Gastrocnemius medialis (tissue), 4 donors: ENCODE data around the gene SLC6A6. TPM values are rescaled to one million over a fixed set of nuclear protein-coding genes. Genes with fewer than 3 reads are reported as not detected.
A peak's percentile ranks its signal among the peaks of the same experiment; 100 is the strongest.

Source experiments
- ATAC-seq, 2 donors: fragments of 150-250 bp; one replicate each; pipeline ENCODE4 v1.9.1; 2016
- DNase-seq, 2 donors: peaks; one replicate each; pipeline ENCODE4 v3.0.0-alpha.2; 2019
- H3K27ac ChIP-seq, 4 donors: fragments of 200-600 bp; sonication (generic); 1 replicate in 1 of 4; 2 replicates in 3 of 4; pipeline ENCODE4 v1.5.1; 2016 to 2018; ENCODE audit warnings: mild to moderate bottlenecking in 2 of 4, moderate library complexity in 1 of 4
- H3K27me3 ChIP-seq, 3 donors: fragments of 200-600 bp; sonication (generic) in 2 of 3; 1 replicate in 1 of 3; 2 replicates in 2 of 3; pipeline versions ENCODE4 v1.5.1 to v1.6.0; 2016 to 2019; ENCODE audit warnings: mild to moderate bottlenecking in 1 of 3, moderate library complexity in 1 of 3
- H3K36me3 ChIP-seq, 2 donors: fragments of 200-600 bp; sonication (generic) in 1 of 2; one replicate each; pipeline ENCODE4 v1.5.1; 2017 to 2018
- H3K4me1 ChIP-seq, 2 donors: fragments of 200-600 bp; sonication (generic) in 1 of 2; one replicate each; pipeline ENCODE4 v1.5.1; 2016 to 2017; ENCODE audit warnings: mild to moderate bottlenecking in 2 of 2
- H3K4me3 ChIP-seq, 4 donors: fragments of 200-600 bp; sonication (generic) in 3 of 4; 1 replicate in 1 of 4; 2 replicates in 3 of 4; pipeline ENCODE4 v1.5.1; 2016 to 2019; ENCODE audit warnings: mild to moderate bottlenecking in 2 of 4
- H3K9me3 ChIP-seq, 3 donors: fragments of 200-600 bp; sonication (generic) in 2 of 3; 1 replicate in 1 of 3; 2 replicates in 2 of 3; pipeline ENCODE4 v1.5.1; 2016 to 2019
- CTCF ChIP-seq, 5 experiments: fragments of 450-650 bp in 3 of 5; fragments of 200-600 bp in 2 of 5; sonication (generic) in 2 of 5; IDR thresholded peaks in 4 of 5; conservative IDR thresholded peaks in 1 of 5; 1 replicate in 4 of 5; 2 replicates in 1 of 5; pipeline ENCODE4 v1.5.1; 2016 to 2019; ENCODE audit warnings: antibody characterized with exemption in 5 of 5, mild to moderate bottlenecking in 3 of 5, moderate library complexity in 3 of 5
- POLR2A ChIP-seq, 2 donors: fragments of 450-650 bp; IDR thresholded peaks; one replicate each; pipeline ENCODE4 v1.6.1; 2017; ENCODE audit warnings: antibody characterized with exemption in 2 of 2, mild to moderate bottlenecking in 2 of 2, moderate library complexity in 2 of 2
- in situ Hi-C, 4 donors: fragments of 200-750 bp; cut with MboI; loops; one replicate each; pipeline versions ENCODE4 v1.15.0 to v1.8.0; 2017; ENCODE audit warnings: low sequenced_read_pairs in 4 of 4
- intact Hi-C: fragments of 100-400 bp; cut with DNase I; formaldehyde crosslinking; loops from one replicate; pipeline ENCODE4 v1.15.1; 2023; ENCODE audit warnings: low total_unique reads
- total RNA-seq, 4 donors: library from RNA; depleted of rRNA; stranded (reverse); fragments of >200 nt; gene quantifications; one replicate each; pipeline versions ENCODE4 v1.1.0 to v1.2.3, GENCODE V29; 2016

The SLC6A6 gene
- total RNA-seq, 4 donors from 2014 or later = 42.1 to 119 (median 88.7) TPM

- Histone ChIP-seq H3K4me3 (no peak overlapping the region), H3K27me3 (no peaks in the 10 kb centered on the region), H3K27ac (no peak overlapping the region), H3K9me3 (peaks cover 0 to 6% (median 0%) of the 10 kb centered on the region in 3 donors), H3K4me1 (peaks cover 0 to 4% of the 10 kb centered on the region in 2 donors), H3K36me3 (peaks cover 0 to 47% of the 10 kb centered on the region in 2 donors)
- intact Hi-C loops = loop anchor here (5.0 kb wide), 2 partner anchors 145 to 415 kb away; partner anchors contain the start of gene CCDC174
- TF ChIP-seq POLR2A (IDR thresholded peaks at IDR 0.05) = no peak
- no peak for TF ChIP-seq CTCF (IDR thresholded peaks at IDR 0.05 in 4 of 5, conservative IDR thresholded peaks at IDR 0.05 in 1 of 5)
- ATAC-seq = no peak
- peak in 1 of 2 donors; percentile 13 for DNase-seq
- in situ Hi-C loops = no loop called here
These were observed 104.9 kb downstream of the SLC6A6 start for GRCh38 chr3:14507305-14507741.

- ATAC-seq = no peak
- H3K9me3 ChIP-seq = peaks cover 0 to under 1% (median 0%) of the 10 kb centered on the region in 3 donors
- intact Hi-C loops = loop anchor here (5.0 kb wide), 2 partner anchors 144 to 414 kb away; partner anchors contain the start of gene CCDC174
- no peak for TF ChIP-seq CTCF (IDR thresholded peaks at IDR 0.05 in 4 of 5, conservative IDR thresholded peaks at IDR 0.05 in 1 of 5)
- no peak for TF ChIP-seq POLR2A (IDR thresholded peaks at IDR 0.05)
- H3K36me3 ChIP-seq = peaks cover 0 to 41% of the 10 kb centered on the region in 2 donors
- H3K27ac ChIP-seq = no peak overlapping the region
- peaks cover 0 to 4% of the 10 kb centered on the region in 2 donors for H3K4me1 ChIP-seq
- no peaks in the 10 kb centered on the region for H3K27me3 ChIP-seq
- in situ Hi-C loops = no loop called here
- peak in 1 of 2 donors; percentile 8 for DNase-seq
- no peak overlapping the region for H3K4me3 ChIP-seq
These were observed 105.5 kb downstream of the SLC6A6 start for GRCh38 chr3:14507757-14508504.

GRCh38 chr3:14508505-14508819, 106.1 kb downstream of the SLC6A6 start:
- no peak overlapping the region for H3K27ac ChIP-seq
- DNase-seq (no peak), ATAC-seq (no peak)
- no peak overlapping the region for H3K4me3 ChIP-seq
- in situ Hi-C loops (no loop called here), intact Hi-C loops (loop anchor here (5.0 kb wide), 2 partner anchors 144 to 414 kb away; partner anchors contain the start of gene CCDC174)
- H3K9me3 ChIP-seq = no peaks in the 10 kb centered on the region
- TF ChIP-seq CTCF (IDR thresholded peaks at IDR 0.05 in 4 of 5, conservative IDR thresholded peaks at IDR 0.05 in 1 of 5) (no peak), POLR2A (IDR thresholded peaks at IDR 0.05) (no peak)
- peaks cover 0 to 35% of the 10 kb centered on the region in 2 donors for H3K36me3 ChIP-seq
- no peaks in the 10 kb centered on the region for H3K27me3 ChIP-seq
- H3K4me1 ChIP-seq = peaks cover 0 to 4% of the 10 kb centered on the region in 2 donors

GRCh38 chr3:14508966-14509795, 106.8 kb downstream of the SLC6A6 start:
- H3K4me3 ChIP-seq = no peak overlapping the region
- H3K27ac ChIP-seq = peak overlapping the region; percentile 11 to 59 (median 40)
- DNase-seq (peak in 1 of 2 donors; percentile 55), ATAC-seq (peak; percentile 52 to 75)
- H3K4me1 ChIP-seq = peaks cover 0 to 4% of the 10 kb centered on the region in 2 donors
- in situ Hi-C loops (no loop called here), intact Hi-C loops (loop anchor here (1.0 to 5.0 kb wide), 3 partner anchors 39 to 413 kb away; partner anchors contain the start of gene CCDC174)
- H3K9me3 ChIP-seq = no peaks in the 10 kb centered on the region
- H3K27me3 ChIP-seq = no peaks in the 10 kb centered on the region
- H3K36me3 ChIP-seq = peaks cover 0 to 31% of the 10 kb centered on the region in 2 donors
- TF ChIP-seq POLR2A (IDR thresholded peaks at IDR 0.05) (no peak), CTCF (IDR thresholded peaks at IDR 0.05 in 4 of 5, conservative IDR thresholded peaks at IDR 0.05 in 1 of 5) (peak; percentile 90 to 98 (median 96))
